HUDEP-2 (cell line): Measurements from ENCODE around the gene SNX11.

ENCODE experiments used
- DNase-seq, 76 experiments: peaks; one replicate each; lab custom pipeline; 2025; ENCODE audit not compliant: unreplicated experiment in 76 of 76; lab: John Stamatoyannopoulos, UW

Gene SNX11

GRCh38 chr17:48129981-48130380 lies 22.4 kb downstream of the SNX11 start:
- DNase-seq = no peak

DNA sequence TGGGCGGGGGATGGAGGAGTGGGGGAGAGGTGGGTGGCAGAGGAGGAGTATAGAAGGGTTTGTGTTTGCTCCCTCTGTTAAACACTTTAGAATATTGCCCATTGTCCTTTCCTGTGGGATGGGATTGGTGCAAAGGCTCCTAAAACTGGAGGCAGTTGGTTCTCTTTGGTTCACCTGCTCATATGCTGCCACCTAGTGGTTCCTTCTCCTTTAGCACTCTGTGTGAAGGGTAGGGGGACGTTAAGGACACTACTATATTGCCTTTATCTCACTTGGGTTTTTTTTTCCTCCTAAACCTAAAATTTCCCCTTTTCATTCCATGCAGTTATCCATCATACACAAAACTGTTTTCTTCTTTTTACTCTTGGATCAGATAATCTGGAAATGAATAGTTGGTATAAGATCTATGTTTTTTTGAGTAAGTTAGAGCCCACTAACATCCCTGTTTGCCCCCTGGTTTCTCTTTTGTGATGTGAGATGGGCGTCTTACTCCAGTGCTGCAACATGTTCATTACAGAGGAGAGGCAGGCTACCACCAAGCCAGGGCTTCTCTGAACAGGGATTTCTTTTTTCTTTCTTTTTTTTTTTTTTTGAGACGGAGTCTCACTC lies 23.8 kb downstream of the SNX11 start:
- DNase-seq = peak in 49 of 76 experiments; percentile 1 to 65 (median 32)

DNA sequence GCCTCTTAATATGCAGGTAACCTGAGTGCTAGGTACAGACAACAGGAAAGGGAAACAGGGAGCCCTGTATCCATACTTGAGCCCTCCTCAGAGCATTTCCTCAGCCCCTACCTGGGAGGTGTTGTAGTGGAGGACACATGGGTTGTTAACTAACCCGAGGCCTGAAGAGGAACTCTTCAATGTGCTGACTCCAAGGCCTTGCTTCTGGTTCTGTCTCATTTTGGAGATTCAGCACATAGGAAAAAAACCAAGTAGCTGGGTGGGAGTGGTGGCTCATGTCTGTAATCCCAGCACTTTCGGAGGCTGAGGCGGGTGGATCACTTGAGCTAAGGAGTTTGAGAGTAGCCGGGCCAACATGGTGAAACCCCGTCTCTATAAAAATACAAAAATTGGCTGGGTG lies 24.8 kb downstream of the SNX11 start:
- no peak for DNase-seq

DNA sequence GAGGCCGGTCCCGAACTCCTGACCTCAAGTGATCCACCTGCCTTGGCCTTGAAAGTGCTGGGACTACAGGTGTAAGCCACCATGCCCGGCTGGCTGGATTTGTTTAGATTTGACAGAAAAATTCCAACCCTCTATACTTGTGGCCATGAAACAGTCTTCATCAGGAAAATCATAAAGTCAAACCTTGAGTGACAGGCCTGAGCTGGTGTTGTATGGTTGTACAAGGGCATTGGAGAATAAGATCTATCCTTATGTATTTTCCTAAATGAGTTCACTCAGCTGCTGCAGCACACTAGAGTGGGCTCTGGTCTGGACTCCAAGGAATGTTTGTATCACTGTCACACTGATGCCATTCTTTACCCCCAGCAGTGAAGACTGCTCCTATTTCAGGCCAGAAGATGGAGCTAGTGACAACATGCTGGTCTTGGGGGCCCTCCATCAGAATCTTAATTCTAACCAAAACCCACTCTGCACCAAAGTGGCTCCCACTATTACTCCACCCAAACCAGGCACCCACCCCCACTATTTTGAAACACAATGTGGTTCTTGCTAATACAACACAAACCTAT lies 27.4 kb downstream of the SNX11 start:
- DNase-seq = peak in 1 of 76 experiments; percentile 4

GRCh38 chr17:48137656-48138055 lies 30.1 kb downstream of the SNX11 start:
- no peak for DNase-seq

- no peak for DNase-seq
These were observed 32.4 kb downstream of the SNX11 start for GRCh38 chr17:48139944-48140343.

- DNase-seq = no peak
These were observed 36.1 kb downstream of the SNX11 start for GRCh38 chr17:48143629-48144028.

DNA sequence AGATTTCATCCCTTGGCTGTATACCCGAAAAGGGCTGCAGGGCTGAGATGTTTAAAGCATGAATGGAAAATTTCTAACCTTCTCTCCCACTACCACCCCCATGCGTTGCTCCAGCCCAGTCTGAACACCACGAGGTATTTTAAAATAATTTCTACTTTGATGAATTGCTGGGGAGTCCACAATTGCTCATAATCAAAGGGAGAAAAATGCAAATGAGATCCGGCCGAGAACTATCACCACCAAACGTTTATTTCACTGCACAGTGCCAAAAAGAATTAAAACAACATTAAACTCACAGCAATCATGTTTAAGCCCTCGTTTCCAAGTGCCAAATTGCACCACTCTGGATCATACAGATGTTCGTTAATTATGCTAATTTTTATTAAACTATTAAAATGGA lies 36.7 kb downstream of the SNX11 start:
- no peak for DNase-seq

DNA sequence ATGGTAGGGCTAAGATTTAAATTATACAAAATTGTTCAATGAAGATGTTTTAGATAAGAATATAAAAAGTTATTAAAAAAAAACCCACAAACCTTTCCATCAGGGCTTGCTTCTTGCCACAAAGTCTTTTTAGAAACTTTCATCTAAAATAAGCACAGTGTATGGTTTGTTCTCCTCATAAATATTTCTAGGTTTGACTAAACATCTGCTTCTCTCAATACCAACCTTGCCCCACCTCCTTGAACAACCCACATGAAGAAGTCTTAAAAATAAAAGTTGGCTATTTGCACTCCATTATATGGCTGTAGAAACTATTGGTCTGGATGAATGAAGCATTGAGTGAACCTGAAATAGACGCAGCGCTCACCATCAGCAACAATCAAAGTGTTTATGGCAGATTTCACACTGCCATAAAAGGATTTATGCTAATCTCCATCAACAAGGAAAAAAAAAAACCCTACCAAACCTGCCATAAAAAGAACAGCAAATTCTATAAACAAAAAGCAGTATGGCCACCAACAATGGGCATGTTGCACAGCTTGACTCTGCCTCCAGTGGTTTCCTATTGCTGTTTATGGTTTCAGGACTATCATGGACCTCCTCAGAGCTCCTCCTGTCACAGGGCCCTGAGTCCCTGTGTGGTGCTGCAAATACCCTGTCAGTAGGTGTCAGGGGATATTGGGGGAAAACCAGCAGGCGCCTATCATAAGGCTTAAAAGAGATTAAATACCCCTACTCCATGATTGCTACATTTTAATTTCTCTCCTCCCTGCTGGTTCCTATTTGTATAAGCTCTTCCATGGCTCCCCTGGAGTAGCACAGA lies 37.6 kb downstream of the SNX11 start:
- DNase-seq = no peak

DNA sequence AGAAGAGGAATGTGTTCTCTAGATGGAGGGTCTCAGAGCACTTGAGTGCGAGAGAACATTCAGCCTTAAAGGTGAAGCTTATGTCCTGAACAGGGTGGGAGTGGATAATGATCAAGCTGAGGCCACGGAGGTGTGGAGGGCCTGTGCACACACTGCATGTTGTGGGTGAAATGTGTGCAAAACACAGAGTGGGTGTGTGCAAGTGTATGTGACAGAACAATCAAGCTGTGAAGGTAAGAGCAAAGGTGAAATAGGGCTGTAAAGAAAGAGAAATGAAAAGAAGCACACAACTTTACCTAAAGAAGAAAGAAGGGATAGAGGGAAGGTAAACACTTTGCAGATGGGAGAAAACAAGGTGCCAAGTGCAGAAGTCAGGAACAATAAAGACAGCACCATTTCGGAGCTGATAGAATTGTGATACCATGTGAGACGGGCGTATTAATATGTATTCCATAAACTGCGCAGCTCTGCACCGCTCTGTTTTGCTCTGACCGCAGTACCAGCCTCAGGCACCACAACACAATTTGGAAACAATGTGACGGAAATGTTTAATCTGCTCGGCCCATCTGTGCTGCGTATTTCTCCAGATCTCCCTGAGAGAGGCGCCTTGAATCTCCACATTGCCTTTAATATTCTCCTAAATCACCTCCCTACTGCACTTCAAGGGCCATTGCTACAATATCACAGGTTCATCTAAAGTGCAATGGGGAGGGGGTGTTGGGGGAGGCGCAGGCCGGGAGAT lies 40.6 kb downstream of the SNX11 start:
- DNase-seq = no peak

DNA sequence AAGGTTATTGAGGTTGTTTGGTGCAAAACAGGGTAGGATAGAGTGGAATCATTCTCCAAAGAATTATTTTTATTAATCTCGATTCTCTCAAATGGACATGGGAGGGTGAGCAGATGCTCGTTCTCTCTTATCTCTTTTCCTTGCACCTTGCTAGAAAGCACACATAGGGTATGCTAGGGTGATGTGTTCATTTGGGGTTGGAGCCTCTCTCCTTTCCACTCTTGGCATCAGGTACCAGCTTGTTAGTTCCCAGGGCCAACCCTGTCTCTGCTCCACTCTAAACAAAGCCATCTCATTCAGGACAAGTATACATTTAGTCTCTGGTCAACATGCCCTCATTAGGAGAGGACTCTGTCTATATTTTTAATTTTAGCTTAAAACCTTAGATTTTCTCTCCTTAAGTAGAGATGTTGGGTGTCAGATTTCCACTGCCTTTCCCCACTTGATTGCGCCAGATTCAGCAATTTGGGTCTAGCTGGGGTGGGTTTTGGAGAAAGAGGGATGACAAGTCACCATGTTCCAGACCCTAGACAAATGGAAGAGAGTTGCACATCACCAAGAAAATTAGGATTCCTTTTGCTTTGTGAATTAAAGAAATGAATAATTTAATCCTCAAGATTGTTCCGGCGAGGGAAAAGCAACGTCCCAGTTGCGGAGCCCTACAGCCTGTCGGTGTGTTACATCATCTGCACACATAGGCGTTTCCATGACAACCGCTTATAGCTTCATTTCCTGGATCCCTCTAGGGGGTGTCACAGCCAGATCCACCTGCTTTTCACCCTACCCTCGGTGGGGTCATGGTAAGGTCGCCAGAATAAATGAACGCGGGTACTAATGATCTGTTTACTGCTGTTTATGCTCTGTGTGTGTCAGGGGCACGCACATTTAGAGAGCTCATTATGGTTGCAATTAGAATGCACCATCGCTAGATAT lies 41.6 kb downstream of the SNX11 start:
- DNase-seq = no peak

DNA sequence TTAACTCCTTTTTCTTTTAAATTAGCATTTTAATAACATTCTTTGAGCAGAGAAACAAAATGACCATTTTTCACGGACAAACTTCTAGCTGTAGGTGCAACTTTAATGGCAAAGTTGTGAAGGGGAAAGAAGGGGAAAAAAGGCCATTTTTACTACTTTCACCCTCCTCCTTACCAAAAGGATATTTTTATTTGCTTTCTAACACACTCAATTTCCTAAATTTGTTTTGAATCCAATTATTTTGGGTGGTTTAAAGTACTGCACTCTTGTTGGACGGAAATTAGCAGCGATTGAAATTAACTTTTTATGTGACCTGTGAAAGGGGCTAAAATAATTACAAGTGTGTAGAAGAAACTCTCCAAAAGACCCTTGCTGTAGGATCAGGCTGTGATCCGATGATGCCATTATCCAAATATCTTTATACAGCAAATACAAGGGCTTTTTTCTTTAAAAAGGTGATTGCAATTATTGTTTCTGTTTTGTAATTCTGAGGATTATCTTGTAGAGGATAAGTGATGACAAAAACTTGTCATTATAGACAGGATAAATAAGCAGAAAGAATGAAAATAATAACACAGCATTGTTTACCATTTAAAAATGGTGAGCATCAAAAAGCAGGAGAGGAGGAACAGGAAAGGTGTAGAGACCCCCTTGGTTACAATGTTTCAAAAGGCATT lies 42.4 kb downstream of the SNX11 start:
- no peak for DNase-seq

DNA sequence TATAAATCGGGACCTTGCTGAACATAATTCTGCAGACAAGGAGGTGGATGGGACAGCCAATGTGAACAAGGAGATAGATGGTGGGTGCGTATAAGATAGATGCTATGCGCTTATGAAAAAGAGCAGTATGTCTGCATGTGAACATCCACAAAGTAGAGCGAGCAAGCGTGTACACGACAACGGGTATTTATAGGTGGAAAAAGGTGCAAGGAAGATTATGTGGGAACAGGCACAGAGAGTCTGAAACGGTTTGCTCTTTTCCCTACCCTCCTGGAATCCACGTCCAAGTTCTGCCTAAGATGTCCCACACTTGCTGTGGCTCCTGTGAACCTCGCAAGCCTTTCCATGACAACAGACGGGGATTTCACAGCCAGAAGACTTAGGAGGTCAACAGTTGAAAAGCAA lies 43.0 kb downstream of the SNX11 start:
- no peak for DNase-seq

- DNase-seq = no peak
These were observed 43.7 kb downstream of the SNX11 start for GRCh38 chr17:48151220-48151619.

DNA sequence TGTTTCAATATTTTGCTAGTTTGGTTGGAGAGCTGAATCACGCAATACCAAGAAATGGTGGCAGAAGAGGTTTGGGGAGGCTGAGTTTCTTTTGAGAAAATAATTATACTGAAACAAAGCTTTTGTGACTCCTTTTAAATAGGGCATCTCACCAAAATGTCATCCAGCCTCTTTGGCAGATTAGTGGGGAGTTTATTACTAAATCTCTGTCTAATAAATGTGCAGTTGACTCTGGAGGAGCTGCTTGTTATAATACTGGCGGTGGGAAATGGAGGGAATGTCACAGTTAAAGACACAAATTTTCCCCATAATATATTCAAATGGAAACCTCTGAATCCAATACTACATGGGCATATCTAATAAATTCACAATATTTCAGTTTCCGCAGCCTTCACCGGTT lies 44.7 kb downstream of the SNX11 start:
- DNase-seq = no peak

DNA sequence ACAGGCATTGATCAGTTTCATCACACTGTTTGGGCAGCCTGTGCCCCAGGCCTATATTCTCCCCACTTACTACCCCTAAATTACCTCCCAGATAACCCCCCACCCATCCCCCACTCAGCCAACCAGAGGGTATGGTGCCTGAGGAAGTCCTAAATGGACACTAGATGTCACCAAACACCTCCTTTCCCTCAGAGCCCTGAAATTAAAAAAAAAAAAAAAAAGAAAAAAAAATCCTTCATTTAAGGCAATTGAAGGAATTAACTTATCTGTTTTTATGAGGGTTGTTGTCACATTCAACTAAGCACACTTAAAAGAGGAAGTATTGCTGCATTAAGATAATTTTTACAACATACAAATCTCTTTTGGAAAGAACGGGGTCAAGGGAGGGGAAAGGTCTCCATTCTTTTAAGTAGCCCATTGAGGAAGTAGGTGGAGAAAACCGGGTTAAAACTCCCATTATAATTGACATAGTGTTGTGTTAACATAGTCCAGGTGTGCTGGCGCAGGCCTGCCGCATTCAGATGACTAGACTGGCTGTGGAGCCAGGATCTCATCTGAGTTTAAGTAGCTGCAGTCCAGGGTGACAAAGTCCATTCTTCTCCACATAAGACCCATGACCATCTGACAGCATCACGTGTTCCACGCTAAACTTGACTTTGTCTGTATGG lies 46.3 kb downstream of the SNX11 start:
- peak in 18 of 76 experiments; percentile 2 to 39 (median 10) for DNase-seq

DNA sequence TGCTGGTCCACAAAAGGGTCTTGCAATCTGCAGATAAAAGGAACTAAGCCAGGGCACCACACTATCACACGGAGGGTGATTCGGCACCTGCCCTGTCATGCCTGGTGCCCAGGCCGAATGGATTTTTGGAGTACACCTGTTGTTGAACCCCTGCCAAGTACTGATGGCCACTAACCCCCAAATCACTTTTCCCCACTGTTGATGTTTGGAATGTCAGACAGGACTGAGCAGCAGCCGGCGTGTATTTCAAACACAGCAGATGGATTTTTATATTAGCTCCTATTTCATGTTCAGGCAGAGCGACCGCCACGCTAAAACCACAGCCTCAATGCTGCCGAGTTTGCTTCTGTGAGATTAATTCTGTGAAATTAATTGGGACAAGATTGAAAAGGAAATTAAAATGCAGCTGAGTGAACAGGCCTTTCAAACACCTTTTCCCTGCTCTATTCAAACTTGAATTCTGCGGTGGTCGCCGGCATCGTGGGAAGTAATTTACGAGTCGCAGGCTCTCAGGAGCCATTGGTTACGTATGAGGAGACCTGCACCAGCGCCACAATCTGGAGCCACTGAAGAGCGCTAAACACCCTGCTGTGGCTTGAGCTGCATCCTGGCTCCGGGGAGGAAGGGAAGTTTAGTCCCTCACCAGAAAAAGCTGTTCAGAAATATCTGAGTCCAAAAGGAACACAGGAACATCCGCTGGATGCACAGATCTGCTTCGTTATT lies 48.5 kb downstream of the SNX11 start:
- DNase-seq = no peak

GRCh38 chr17:48159232-48159631 lies 51.7 kb downstream of the SNX11 start:
- no peak for DNase-seq
